Calu3 (cell line): ENCODE results near the gene HOXB6. TPM values are rescaled to one million over a fixed set of nuclear protein-coding genes. Genes with fewer than 3 reads are reported as not detected.

Experiments
- BruUV-seq: library from RNA; stranded (reverse); fragments of 400-500 nt; replicated peaks from 2 replicates; lab custom pipeline; 2021; lab: Mats Ljungman, UMichigan
- CTCF ChIA-PET: fragments of 300-600 bp; sonication (Branson Sonifier 250); formaldehyde crosslinking; loops from one replicate; lab custom pipeline; 2022; ENCODE audit warnings: antibody characterized with exemption; lab: Charles Lee
- DNase-seq: peaks from one replicate; pipeline ENCODE4 v3.0.0; 2022
- H3K27ac Mint-ChIP-seq: one replicate; pipeline ENCODE4 v1.8.0; 2022; ENCODE audit warnings: mixed read lengths; ENCODE audit not compliant: unreplicated experiment
- H3K27me3 Mint-ChIP-seq: one replicate; pipeline ENCODE4 v1.8.0; 2022; ENCODE audit warnings: mixed read lengths; ENCODE audit not compliant: unreplicated experiment
- H3K36me3 Mint-ChIP-seq: one replicate; pipeline ENCODE4 v1.8.0; 2022; ENCODE audit warnings: mild to moderate bottlenecking, moderate library complexity, mixed read lengths; ENCODE audit not compliant: insufficient read depth, unreplicated experiment
- H3K4me1 Mint-ChIP-seq: one replicate; pipeline ENCODE4 v1.8.0; 2022; ENCODE audit warnings: mild to moderate bottlenecking, low read depth, mixed read lengths; ENCODE audit not compliant: unreplicated experiment
- H3K4me3 Mint-ChIP-seq: one replicate; pipeline ENCODE4 v1.8.0; 2022; ENCODE audit warnings: mild to moderate bottlenecking, low read depth, moderate library complexity, mixed read lengths; ENCODE audit not compliant: unreplicated experiment
- H3K9me3 Mint-ChIP-seq: one replicate; pipeline ENCODE4 v1.8.0; 2022; ENCODE audit warnings: low read depth, mixed read lengths; ENCODE audit not compliant: unreplicated experiment
- intact Hi-C: fragments of 100-400 bp; cut with micrococcal nuclease; formaldehyde crosslinking; loops from one replicate; pipeline ENCODE4 v1.10.0; 2022; ENCODE audit not compliant: unreplicated experiment
- total RNA-seq: library from RNA; stranded (reverse); gene quantifications from 2 replicates; pipeline ENCODE4 v1.2.3, GENCODE V29; 2022
- TF ChIP-seq, protein P1 (sequence below): fragments of 200-600 bp; IDR thresholded peaks from one replicate; pipeline ENCODE4 v1.8.0; 2022; ENCODE audit warnings: antibody characterized with exemption; ENCODE audit not compliant: unreplicated experiment

HOXB6 gene
- total RNA-seq, 1 experiment from 2014 or later = 140 TPM

DNA sequence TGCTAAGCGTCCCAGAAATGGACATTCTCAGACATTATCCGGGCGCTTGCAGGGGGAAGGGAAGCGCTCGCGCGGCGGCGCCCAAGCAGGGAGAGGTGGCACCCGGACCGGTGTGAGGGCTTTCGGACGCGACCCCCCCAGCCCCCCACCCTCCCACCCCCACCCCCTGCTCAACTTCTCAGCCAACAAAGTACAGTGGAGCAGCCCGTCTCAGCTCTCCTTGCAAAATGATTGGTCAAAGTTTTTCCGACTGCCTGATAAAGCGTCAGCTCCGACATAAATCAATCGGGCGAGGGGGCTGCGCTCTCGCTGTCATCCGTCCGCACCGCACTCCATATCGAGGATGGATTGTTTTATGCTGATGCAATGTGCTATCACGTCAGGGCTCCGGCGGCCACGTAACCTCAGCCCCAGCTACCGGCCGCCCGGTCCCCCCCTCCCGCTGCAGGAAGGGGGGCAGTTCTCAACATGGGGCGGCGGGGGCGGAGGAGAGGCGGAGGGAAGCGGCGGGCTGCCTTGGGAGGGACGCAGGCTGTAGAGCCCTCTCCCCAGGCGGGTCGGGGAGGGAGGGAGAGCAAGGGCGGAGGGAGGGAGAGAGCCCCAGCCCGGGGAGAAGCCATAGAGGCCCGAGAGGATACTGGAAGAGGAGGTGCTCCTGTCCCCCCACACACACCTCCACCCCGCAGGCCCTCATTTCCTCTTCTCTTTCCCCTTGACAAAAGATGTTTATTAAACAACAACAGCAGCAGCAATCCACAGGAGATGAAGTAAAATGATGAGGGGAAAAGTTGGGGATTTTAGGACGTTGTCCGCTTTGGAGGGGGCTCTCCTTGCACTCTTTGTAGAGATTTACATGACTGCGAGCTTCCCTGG lies 21.7 kb upstream of the HOXB6 start, which contains the start of gene HOXB9:
Gene HOXB9, minus strand, starts transcription at position 114 of the 873 bp plus-strand sequence. Its CDS starts 89 bp downstream, at position 25.
- no peaks in the 10 kb centered on the region for H3K9me3 Mint-ChIP-seq
- peak within 1 kb of the TSS; percentile 88 for H3K4me3 Mint-ChIP-seq
- H3K4me1 Mint-ChIP-seq = peaks cover 38% of the 10 kb centered on the region
- peaks cover 48% of the 10 kb centered on the region for H3K27me3 Mint-ChIP-seq
- CTCF ChIA-PET = interaction anchor here (0.6 to 1.5 kb wide), 7 partner anchors 13 to 361 kb away, joined by 3 to 8 read pairs (median 4); no protein-coding TSS in a partner anchor
- peaks cover 75% of the 10 kb centered on the region for H3K36me3 Mint-ChIP-seq
- intact Hi-C loops = no loop called here
- TF ChIP-seq, protein P1, sequence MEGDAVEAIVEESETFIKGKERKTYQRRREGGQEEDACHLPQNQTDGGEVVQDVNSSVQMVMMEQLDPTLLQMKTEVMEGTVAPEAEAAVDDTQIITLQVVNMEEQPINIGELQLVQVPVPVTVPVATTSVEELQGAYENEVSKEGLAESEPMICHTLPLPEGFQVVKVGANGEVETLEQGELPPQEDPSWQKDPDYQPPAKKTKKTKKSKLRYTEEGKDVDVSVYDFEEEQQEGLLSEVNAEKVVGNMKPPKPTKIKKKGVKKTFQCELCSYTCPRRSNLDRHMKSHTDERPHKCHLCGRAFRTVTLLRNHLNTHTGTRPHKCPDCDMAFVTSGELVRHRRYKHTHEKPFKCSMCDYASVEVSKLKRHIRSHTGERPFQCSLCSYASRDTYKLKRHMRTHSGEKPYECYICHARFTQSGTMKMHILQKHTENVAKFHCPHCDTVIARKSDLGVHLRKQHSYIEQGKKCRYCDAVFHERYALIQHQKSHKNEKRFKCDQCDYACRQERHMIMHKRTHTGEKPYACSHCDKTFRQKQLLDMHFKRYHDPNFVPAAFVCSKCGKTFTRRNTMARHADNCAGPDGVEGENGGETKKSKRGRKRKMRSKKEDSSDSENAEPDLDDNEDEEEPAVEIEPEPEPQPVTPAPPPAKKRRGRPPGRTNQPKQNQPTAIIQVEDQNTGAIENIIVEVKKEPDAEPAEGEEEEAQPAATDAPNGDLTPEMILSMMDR = no peak
- no TSS peak for BruUV-seq
- peak; percentile 87 for DNase-seq
- H3K27ac Mint-ChIP-seq = peak within 1 kb of the TSS; percentile 91

GRCh38 chr17:48625495-48626244 lies 20.9 kb upstream of the HOXB6 start:
- CTCF ChIA-PET = interaction anchor here (0.8 to 1.5 kb wide), 7 partner anchors 12 to 360 kb away, joined by 3 to 8 read pairs (median 4); no protein-coding TSS in a partner anchor
- DNase-seq = peak; percentile 84
- H3K4me3 Mint-ChIP-seq = peak overlapping the region; percentile 88
- TF ChIP-seq, protein P1 = no peak
- H3K27me3 Mint-ChIP-seq = peaks cover 56% of the 10 kb centered on the region
- H3K27ac Mint-ChIP-seq = peak overlapping the region; percentile 91
- BruUV-seq = no TSS peak
- H3K9me3 Mint-ChIP-seq = no peaks in the 10 kb centered on the region
- H3K4me1 Mint-ChIP-seq = peaks cover 46% of the 10 kb centered on the region
- intact Hi-C loops = no loop called here
- H3K36me3 Mint-ChIP-seq = peaks cover 83% of the 10 kb centered on the region

- H3K4me1 Mint-ChIP-seq = peaks cover 51% of the 10 kb centered on the region
- TF ChIP-seq, protein P1 = peak; percentile 11
- peaks cover 82% of the 10 kb centered on the region for H3K36me3 Mint-ChIP-seq
- H3K27me3 Mint-ChIP-seq = peaks cover 65% of the 10 kb centered on the region
- peak overlapping the region; percentile 91 for H3K27ac Mint-ChIP-seq
- H3K4me3 Mint-ChIP-seq = peak overlapping the region; percentile 88
- CTCF ChIA-PET = interaction anchor here (0.9 to 1.5 kb wide), 5 partner anchors 11 to 364 kb away, joined by 3 to 5 read pairs (median 4); no protein-coding TSS in a partner anchor
- BruUV-seq = TSS peak; percentile 10
- no peaks in the 10 kb centered on the region for H3K9me3 Mint-ChIP-seq
- peak; percentile 64 for DNase-seq
- intact Hi-C loops = no loop called here
Observed at GRCh38 chr17:48624544-48625494, 20.0 kb upstream of the HOXB6 start.
